ENCODE results near the gene PHC2. TPM values are rescaled to one million over a fixed set of nuclear protein-coding genes. Genes with fewer than 3 reads are reported as not detected.

PHC2 gene
- total RNA-seq, 1 experiment from 2014 or later: 60.7 TPM

GRCh38 chr1:33390542-33390941 is 40.4 kb downstream of the PHC2 start:
- DNase-seq (ENCODE audit: low spot score): peak; percentile 38

- no peak for DNase-seq (ENCODE audit: low spot score)
Measured at GRCh38 chr1:33388805-33389771, 41.8 kb downstream of the PHC2 start.

GRCh38 chr1:33387625-33388024 is 43.3 kb downstream of the PHC2 start:
- no peak for DNase-seq (ENCODE audit: low spot score)

- DNase-seq (ENCODE audit: low spot score): no peak
Measured at GRCh38 chr1:33385251-33385650, 45.6 kb downstream of the PHC2 start.

- DNase-seq (ENCODE audit: low spot score): no peak
Measured at GRCh38 chr1:33384040-33384812, 46.7 kb downstream of the PHC2 start.

DNA sequence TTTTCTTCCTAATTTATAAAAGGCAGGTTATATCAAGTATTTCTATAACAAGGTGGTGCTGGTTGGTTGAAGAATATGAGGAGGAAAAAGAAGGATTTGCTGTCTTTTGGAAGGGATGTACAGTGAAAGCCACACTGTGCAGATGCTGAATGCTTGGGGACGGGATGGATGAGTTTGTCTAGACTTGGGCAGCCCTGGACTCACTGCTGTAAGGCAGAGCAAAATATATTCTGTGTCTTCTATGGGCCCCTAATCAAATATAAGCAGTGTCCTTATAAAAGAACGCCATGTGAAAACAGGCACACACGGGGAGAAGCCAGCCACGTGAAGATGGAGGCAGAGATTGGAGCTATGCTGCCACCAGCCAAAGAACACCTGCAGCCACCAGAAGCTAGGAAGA is 47.4 kb downstream of the PHC2 start:
- no peak for DNase-seq (ENCODE audit: low spot score)

DNA sequence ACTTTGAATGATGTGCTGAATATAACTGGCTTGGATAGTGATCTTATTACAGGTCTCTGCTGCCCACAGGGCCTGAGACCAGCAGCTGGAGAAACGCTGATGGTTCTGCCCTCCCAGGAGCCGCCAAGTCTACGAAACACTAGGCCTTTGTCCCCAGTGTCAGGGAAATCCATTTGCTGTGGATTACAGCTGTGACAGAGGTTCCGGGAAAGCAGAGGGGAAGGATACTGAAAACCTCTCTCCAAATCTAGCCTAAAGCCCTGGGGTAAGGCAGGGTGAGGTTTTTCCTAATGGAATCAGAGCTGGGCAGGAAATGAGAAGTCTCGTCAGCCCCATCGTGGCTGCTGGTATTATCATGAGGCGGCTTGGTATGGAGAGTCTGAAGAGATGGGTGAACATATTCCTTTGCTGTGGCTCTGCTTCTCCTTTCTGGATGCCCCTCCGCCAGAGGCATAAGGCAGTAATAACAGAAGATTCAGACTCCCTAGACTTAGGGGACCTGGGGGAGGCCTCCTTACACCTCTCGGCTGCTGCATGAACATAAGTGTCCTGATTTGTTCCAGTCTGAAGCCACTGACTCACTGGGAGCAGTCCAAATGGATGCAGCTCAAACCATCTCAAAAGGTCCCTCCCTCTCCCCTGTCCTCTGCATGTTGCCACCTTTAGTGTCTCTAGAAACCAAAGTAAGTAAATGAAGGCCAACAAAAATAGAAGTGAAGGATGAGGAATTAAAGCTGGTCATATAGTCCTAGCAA is 48.1 kb downstream of the PHC2 start:
- no peak for DNase-seq (ENCODE audit: low spot score)

DNA sequence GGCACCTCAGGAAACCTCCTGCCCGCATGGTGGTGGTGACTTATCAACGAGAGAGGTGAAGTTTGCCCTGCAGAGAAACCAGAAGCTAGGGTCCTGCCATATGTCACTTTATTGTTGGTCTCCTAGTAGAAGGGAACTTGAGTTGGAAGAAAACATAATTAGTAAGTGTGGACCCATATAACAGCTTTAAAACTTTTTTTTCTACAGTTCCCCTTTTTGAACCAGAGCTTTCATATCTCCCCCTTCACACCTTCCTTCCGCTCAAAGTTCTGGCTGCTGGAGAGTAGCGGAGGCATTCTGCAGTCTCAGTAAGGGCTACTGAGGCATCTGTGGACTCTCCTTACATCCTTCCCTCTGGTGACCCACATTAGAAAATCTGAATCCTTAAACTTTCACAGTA is 48.9 kb downstream of the PHC2 start:
- DNase-seq (ENCODE audit: low spot score): no peak

GRCh38 chr1:33380811-33381210 is 50.1 kb downstream of the PHC2 start:
- DNase-seq (ENCODE audit: low spot score): no peak

GRCh38 chr1:33379631-33380354 is 51.1 kb downstream of the PHC2 start:
- DNase-seq (ENCODE audit: low spot score): no peak

DNA sequence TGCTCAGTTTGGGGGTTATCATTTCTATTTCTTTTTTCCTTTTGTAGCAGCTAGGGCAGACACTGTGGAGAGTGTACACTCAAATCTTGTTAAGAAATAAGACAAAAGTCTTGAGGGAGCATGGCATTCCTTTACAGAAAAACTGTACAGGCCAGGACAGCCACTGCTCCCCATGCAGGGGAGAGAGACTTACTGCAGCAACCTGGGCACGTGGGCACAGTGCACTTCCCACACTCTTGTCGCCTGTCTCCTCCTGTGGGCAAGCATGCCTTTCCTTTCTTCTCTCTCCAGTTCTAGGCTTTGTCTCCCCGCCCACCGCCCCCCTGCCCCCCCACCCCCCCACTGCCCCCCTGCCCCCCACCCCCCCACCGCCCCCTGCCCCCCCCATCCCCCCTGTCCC is 51.9 kb downstream of the PHC2 start:
- no peak for DNase-seq (ENCODE audit: low spot score)

- no peak for DNase-seq (ENCODE audit: low spot score)
Measured at GRCh38 chr1:33378524-33378923, 52.4 kb downstream of the PHC2 start.

- DNase-seq (ENCODE audit: low spot score): no peak
Measured at GRCh38 chr1:33377756-33378155, 53.1 kb downstream of the PHC2 start.

DNA sequence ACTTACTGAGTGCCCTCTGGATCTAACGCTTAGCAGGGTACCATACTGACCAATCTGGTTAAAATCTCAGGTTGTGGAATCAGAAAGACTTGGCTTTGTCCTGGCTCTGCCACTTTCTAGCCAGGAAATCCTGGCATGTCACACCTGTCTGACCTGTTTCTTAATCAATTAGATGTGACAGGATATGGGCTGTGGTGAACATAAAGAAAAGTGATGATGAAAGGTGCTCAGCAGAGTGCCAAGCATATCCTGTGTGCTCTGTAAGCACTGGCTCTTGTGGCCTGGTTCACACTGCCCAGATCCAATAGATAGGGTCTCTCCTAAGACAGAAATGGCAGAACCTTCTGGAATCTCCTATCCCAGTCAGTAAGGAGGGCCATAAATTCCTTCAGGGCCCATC is 53.9 kb downstream of the PHC2 start:
- DNase-seq (ENCODE audit: low spot score): no peak

DNA sequence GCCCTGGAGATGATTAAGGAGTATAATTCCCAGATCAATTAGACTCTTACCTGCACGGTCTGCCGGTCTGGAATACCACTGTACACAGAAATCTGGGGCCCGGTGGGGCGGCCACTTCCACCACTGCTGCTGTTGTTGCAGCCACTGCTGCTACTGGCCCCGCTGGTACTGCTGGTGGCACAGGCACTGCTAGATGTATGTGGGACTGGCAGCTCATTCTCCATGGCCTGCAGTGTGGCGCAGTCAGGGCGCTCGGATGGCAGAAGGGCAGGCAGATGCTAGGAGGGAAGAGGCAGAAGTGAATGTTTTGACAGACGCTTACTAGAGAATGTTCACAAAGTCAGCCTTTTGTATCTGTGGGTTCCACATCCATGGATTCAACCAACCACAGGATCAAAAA is 55.6 kb downstream of the PHC2 start:
- DNase-seq (ENCODE audit: low spot score): no peak

DNA sequence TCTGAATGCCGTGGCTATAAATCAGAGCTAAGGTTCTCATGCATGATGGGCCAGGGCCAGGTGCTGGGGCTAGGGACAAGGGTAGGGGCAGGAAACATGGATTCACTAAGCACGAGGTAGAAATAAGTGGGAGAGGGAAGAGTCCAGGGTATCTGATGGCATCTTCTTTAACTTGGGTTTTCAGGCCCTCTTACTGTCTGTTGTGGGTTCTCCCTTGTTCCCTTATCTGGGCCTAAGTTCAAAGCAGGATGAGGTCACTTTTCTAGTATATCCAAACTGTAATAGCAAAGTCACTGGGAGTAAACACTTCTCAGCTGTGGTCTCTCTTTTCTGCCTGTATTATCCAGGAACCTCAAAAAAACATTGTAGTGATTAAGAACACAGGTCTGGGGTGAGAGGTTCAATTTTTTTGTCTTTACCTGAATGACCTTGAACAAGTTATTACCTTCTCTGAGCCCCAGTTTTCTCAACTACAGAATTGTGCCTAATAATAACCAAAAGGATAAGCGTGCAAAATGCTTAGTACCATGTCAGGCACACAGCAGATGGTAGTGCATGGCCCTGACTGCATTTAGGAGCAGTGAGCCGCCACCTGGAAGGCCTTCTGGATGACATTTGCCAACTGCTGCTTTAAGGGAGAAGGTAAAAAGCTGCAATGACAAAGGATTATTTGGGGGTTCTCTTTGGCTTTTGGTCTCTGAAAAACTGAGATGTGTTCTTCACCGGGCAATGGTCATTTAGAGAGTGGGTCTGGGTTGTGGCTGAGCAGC is 56.4 kb downstream of the PHC2 start:
- peak; percentile 62 for DNase-seq (ENCODE audit: low spot score)

DNA sequence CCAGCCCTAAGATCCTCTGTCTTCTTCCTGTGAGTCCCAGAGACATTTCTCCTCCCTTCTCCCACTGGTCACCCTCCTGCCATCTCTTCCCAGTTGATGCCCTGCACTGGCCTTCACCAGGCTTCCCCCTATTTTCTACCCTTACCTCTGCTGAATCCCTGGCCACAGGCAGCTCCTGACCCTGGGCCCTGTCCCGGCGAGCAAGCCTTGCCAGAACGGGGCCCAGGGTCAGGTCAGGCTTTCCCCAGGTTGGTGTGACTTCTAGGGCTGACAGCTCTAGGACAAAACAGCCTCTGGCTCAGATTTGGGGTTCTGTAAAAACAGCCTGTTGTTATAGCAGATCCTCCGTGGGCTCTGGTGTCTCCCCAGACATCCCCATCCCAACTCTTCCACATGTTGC is 57.3 kb downstream of the PHC2 start:
- no peak for DNase-seq (ENCODE audit: low spot score)

- no peak for DNase-seq (ENCODE audit: low spot score)
Measured at GRCh38 chr1:33372677-33373076, 58.2 kb downstream of the PHC2 start.

- no peak for DNase-seq (ENCODE audit: low spot score)
Measured at GRCh38 chr1:33372162-33372561, 58.7 kb downstream of the PHC2 start.

- no peak for DNase-seq (ENCODE audit: low spot score)
Measured at GRCh38 chr1:33371334-33371733, 59.6 kb downstream of the PHC2 start.

DNA sequence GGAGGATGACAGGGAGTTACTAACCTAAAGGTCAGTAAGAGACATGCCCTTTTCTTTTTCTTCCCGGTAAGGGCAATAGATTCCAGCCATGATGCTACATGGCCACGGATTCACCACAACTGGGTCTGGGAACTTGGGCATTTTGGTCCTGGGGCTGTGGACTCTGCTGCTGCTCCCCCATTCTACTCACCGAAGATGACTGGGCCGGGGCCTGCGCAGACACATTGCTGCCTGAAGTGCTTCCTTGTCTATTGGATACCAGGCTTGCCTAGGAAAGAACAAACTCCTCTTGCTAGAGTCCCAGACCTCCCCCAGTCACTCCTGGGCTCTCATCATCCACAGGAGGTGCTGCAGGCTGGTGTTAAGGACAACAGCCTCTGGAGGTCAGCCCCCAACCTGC is 60.1 kb downstream of the PHC2 start:
- DNase-seq (ENCODE audit: low spot score): no peak

Measured in H4 (cell line).